Esophagus muscularis mucosa (tissue), 4 donors: ENCODE measurements around the gene MAD1L1. TPM values are rescaled to one million over a fixed set of nuclear protein-coding genes. Genes with fewer than 3 reads are reported as not detected.

Experiments used
- DNase-seq: peaks from one replicate; pipeline ENCODE4 v3.0.0-alpha.2; 2017; ENCODE audit errors: extremely low spot score
- H3K27ac ChIP-seq, 4 donors: fragments of 200-600 bp; sonication (generic); replicated peaks in 1 of 4; 1 replicate in 3 of 4; 2 replicates in 1 of 4; pipeline ENCODE4 v1.5.1; 2016 to 2019; ENCODE audit warnings: mild to moderate bottlenecking in 1 of 4
- H3K27me3 ChIP-seq, 4 donors: fragments of 200-600 bp; sonication (generic); one replicate each; pipeline versions ENCODE4 v1.5.1 to v1.6.0; 2016 to 2019
- H3K36me3 ChIP-seq, 4 donors: fragments of 200-600 bp; sonication (generic); one replicate each; pipeline ENCODE4 v1.5.1; 2016 to 2019
- H3K4me1 ChIP-seq, 4 donors: fragments of 200-600 bp; sonication (generic); one replicate each; pipeline ENCODE4 v1.5.1; 2016 to 2019
- H3K4me3 ChIP-seq, 4 donors: fragments of 200-600 bp; sonication (generic); 1 replicate in 2 of 4; 2 replicates in 2 of 4; pipeline ENCODE4 v1.5.1; 2016 to 2019; ENCODE audit warnings: mild to moderate bottlenecking in 4 of 4, moderate library complexity in 1 of 4
- H3K9me3 ChIP-seq, 4 donors: fragments of 200-600 bp; sonication (generic); 1 replicate in 3 of 4; 2 replicates in 1 of 4; pipeline ENCODE4 v1.5.1; 2016 to 2019
- CTCF ChIP-seq, 3 experiments: fragments of 200-600 bp in 2 of 3; fragments of 450-650 bp in 1 of 3; sonication (generic) in 2 of 3; IDR thresholded peaks; one replicate each; pipeline ENCODE4 v1.5.1; 2017 to 2019; ENCODE audit warnings: antibody characterized with exemption in 3 of 3, mild to moderate bottlenecking in 2 of 3, moderate library complexity in 1 of 3
- EP300 ChIP-seq: sonication (generic); formaldehyde crosslinking; IDR thresholded peaks from one replicate; pipeline ENCODE4 v1.6.1; 2017; ENCODE audit warnings: antibody characterized with exemption
- POLR2A ChIP-seq: fragments of 450-650 bp; IDR thresholded peaks from one replicate; pipeline ENCODE4 v1.6.1; 2017; ENCODE audit warnings: antibody characterized with exemption, moderate library complexity, mild to moderate bottlenecking, low read depth
- POLR2AphosphoS5 ChIP-seq, 2 donors: sonication (generic); formaldehyde crosslinking; IDR thresholded peaks; one replicate each; pipeline ENCODE4 v1.6.1; 2017; ENCODE audit warnings: antibody characterized with exemption in 2 of 2
- WGBS: methylation state at CpG from one replicate; pipeline ENCODE4 v1.1.5; 2018; 5-methylcytosine and 5-hydroxymethylcytosine counted together
- intact Hi-C: fragments of 100-400 bp; cut with DNase I; formaldehyde crosslinking; loops from one replicate; pipeline ENCODE4 v1.15.1; 2023
- total RNA-seq, 4 donors: library from RNA; depleted of rRNA; stranded (reverse); fragments of >200 nt; gene quantifications; one replicate each; pipeline versions ENCODE4 v1.1.0 to v1.2.1, GENCODE V29; 2016

The MAD1L1 gene
- total RNA-seq, 4 donors from 2014 or later: 22.2 to 33.1 (median 29.5) TPM

- 80% methylated on average over 23 of the region's 29 CpGs for WGBS
- intact Hi-C loops: no loop called here
Observed at GRCh38 chr7:2129323-2130095, 103.2 kb downstream of the MAD1L1 start.

GRCh38 chr7:2128601-2129322, 104.0 kb downstream of the MAD1L1 start:
- no peak for DNase-seq
- intact Hi-C loops: no loop called here
- Histone ChIP-seq H3K9me3 (no peaks in the 10 kb centered on the region), H3K4me1 (peaks cover 0 to 10% (median 3%) of the 10 kb centered on the region in 4 donors), H3K36me3 (peaks cover 0 to 34% (median 18%) of the 10 kb centered on the region in 4 donors), H3K27ac (no peak overlapping the region), H3K4me3 (no peak overlapping the region), H3K27me3 (no peaks in the 10 kb centered on the region)
- 79% methylated on average over 15 of the region's 20 CpGs for WGBS
- no peak for TF ChIP-seq CTCF (IDR thresholded peaks at IDR 0.05)
- TF ChIP-seq EP300: no peak
- TF ChIP-seq POLR2AphosphoS5 (IDR thresholded peaks at IDR 0.05): no peak
- TF ChIP-seq POLR2A: no peak

More at GRCh38 chr7:2129323-2130095, 103.2 kb downstream of the MAD1L1 start:
- no peak overlapping the region for H3K27ac ChIP-seq
- TF ChIP-seq EP300 (no peak), POLR2A (no peak), POLR2AphosphoS5 (IDR thresholded peaks at IDR 0.05) (no peak), CTCF (IDR thresholded peaks at IDR 0.05) (no peak)
- H3K4me3 ChIP-seq: no peak overlapping the region
- peaks cover 0 to 32% (median 16%) of the 10 kb centered on the region in 4 donors for H3K36me3 ChIP-seq
- no peaks in the 10 kb centered on the region for H3K27me3 ChIP-seq
- no peaks in the 10 kb centered on the region for H3K9me3 ChIP-seq
- no peak for DNase-seq
- H3K4me1 ChIP-seq: peaks cover 0 to 10% (median 3%) of the 10 kb centered on the region in 4 donors

- intact Hi-C loops: no loop called here
- Histone ChIP-seq H3K36me3 (peaks cover 0 to 33% (median 21%) of the 10 kb centered on the region in 4 donors), H3K27ac (no peak overlapping the region), H3K4me3 (no peak overlapping the region), H3K27me3 (no peaks in the 10 kb centered on the region), H3K4me1 (peaks cover 0 to 12% (median 4%) of the 10 kb centered on the region in 4 donors), H3K9me3 (no peaks in the 10 kb centered on the region)
- WGBS: 80% methylated on average over 7 of the region's 9 CpGs
- TF ChIP-seq POLR2A (no peak), CTCF (IDR thresholded peaks at IDR 0.05) (no peak), POLR2AphosphoS5 (IDR thresholded peaks at IDR 0.05) (no peak), EP300 (no peak)
- no peak for DNase-seq
Observed at GRCh38 chr7:2126621-2127020, 106.1 kb downstream of the MAD1L1 start.

- DNase-seq: no peak
- Histone ChIP-seq H3K4me3 (no peak overlapping the region), H3K9me3 (no peaks in the 10 kb centered on the region), H3K36me3 (peaks cover 0 to 37% (median 19%) of the 10 kb centered on the region in 4 donors), H3K4me1 (peaks cover 5 to 19% (median 10%) of the 10 kb centered on the region in 4 donors), H3K27ac (no peak overlapping the region), H3K27me3 (no peaks in the 10 kb centered on the region)
- intact Hi-C loops: no loop called here
- TF ChIP-seq CTCF (IDR thresholded peaks at IDR 0.05): no peak
- TF ChIP-seq POLR2A: no peak
- no peak for TF ChIP-seq POLR2AphosphoS5 (IDR thresholded peaks at IDR 0.05)
- TF ChIP-seq EP300: no peak
- WGBS: 93% methylated on average over 13 of the region's 18 CpGs
Observed at GRCh38 chr7:2125931-2126330, 106.8 kb downstream of the MAD1L1 start.
